Osteocyte (in vitro differentiated cells): Measurements from ENCODE around the gene PML. TPM values are rescaled to one million over a fixed set of nuclear protein-coding genes. Genes with fewer than 3 reads are reported as not detected.

Source experiments
- DNase-seq: peaks from one replicate; pipeline ENCODE4 v3.0.0; 2021; ENCODE audit warnings: mixed read lengths; ENCODE audit not compliant: unreplicated experiment; ENCODE audit errors: extremely low spot score
- H3K27ac Mint-ChIP-seq: one replicate; pipeline ENCODE4 v1.8.0; 2021; ENCODE audit warnings: mild to moderate bottlenecking, mixed read lengths; ENCODE audit not compliant: unreplicated experiment
- H3K27me3 Mint-ChIP-seq: one replicate; pipeline ENCODE4 v1.8.0; 2021; ENCODE audit warnings: mixed read lengths; ENCODE audit not compliant: unreplicated experiment
- H3K36me3 Mint-ChIP-seq: one replicate; pipeline ENCODE4 v1.8.0; 2021; ENCODE audit warnings: mixed read lengths; ENCODE audit not compliant: unreplicated experiment
- H3K4me1 Mint-ChIP-seq: one replicate; pipeline ENCODE4 v1.8.0; 2021; ENCODE audit warnings: mixed read lengths; ENCODE audit not compliant: unreplicated experiment
- H3K4me3 Mint-ChIP-seq: one replicate; pipeline ENCODE4 v1.8.0; 2021; ENCODE audit warnings: mild to moderate bottlenecking, moderate library complexity, mixed read lengths; ENCODE audit not compliant: unreplicated experiment
- H3K9me3 Mint-ChIP-seq: one replicate; pipeline ENCODE4 v1.8.0; 2021; ENCODE audit warnings: mixed read lengths; ENCODE audit not compliant: unreplicated experiment
- CTCF ChIP-seq: fragments of 200-600 bp; sonication (generic); IDR thresholded peaks from 2 replicates; pipeline ENCODE4 v1.5.0; 2021; ENCODE audit warnings: antibody characterized with exemption, mild to moderate bottlenecking, moderate library complexity
- total RNA-seq: library from RNA; stranded (reverse); gene quantifications from 2 replicates; pipeline ENCODE4 v1.2.1, GENCODE V29; 2021

Gene PML
- total RNA-seq, 1 donor from 2014 or later: 63.1 TPM

DNA sequence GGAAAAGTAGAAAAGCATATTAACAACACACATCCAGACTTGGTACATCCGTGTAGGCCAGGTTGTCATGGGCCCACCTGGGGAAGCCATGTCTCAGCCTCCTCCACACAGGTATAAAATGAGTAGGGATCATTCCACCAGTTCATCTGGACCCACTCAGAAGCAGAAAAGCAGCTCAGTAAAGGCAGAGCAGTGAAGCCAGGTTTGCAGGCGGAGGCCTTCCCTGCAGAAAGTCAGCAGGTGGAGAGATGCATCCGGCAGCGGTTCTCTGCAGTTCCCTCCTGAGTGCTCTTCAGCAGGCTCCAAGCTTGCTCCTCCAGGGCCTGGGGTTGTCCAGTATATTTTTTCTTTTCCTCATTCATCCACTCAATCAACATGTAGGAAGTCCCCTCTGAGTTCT is 46.1 kb upstream of the PML start:
- no peaks in the 10 kb centered on the region for H3K27me3 Mint-ChIP-seq
- no peak overlapping the region for H3K4me3 Mint-ChIP-seq
- no peak overlapping the region for H3K27ac Mint-ChIP-seq
- no peak for TF ChIP-seq CTCF
- H3K9me3 Mint-ChIP-seq: no peaks in the 10 kb centered on the region
- DNase-seq: no peak
- peaks cover 50% of the 10 kb centered on the region for H3K4me1 Mint-ChIP-seq
- peaks cover 48% of the 10 kb centered on the region for H3K36me3 Mint-ChIP-seq

DNA sequence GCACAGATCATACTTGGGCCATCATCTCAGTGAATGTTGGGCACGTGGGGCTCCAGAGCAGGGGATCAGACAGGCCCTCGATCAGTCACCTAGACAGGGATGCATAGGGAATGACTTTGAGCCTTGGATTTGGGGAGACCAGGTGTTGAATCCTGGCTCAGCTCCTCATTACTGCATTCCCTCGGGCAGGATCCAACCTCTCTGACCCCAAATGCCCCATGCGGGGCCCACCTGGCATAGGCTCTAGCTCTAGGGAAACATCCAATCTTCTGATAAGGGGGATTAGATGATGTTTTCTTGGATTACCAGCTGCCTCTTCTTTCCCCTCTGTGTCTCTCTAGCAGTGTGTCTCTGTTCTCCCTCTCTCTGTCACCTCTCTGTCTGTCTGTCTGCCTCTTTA is 45.5 kb upstream of the PML start:
- TF ChIP-seq CTCF: no peak
- Mint-ChIP-seq H3K27me3 (no peaks in the 10 kb centered on the region), H3K4me1 (peaks cover 52% of the 10 kb centered on the region), H3K9me3 (no peaks in the 10 kb centered on the region), H3K27ac (peak overlapping the region; percentile 13), H3K36me3 (peaks cover 47% of the 10 kb centered on the region), H3K4me3 (no peak overlapping the region)
- DNase-seq: no peak

- peak overlapping the region; percentile 13 for H3K27ac Mint-ChIP-seq
- no peak overlapping the region for H3K4me3 Mint-ChIP-seq
- DNase-seq: no peak
- TF ChIP-seq CTCF: no peak
- H3K4me1 Mint-ChIP-seq: peaks cover 51% of the 10 kb centered on the region
- no peaks in the 10 kb centered on the region for H3K27me3 Mint-ChIP-seq
- no peaks in the 10 kb centered on the region for H3K9me3 Mint-ChIP-seq
- peaks cover 44% of the 10 kb centered on the region for H3K36me3 Mint-ChIP-seq
These were observed 45.0 kb upstream of the PML start for GRCh38 chr15:73949496-73949895.

DNA sequence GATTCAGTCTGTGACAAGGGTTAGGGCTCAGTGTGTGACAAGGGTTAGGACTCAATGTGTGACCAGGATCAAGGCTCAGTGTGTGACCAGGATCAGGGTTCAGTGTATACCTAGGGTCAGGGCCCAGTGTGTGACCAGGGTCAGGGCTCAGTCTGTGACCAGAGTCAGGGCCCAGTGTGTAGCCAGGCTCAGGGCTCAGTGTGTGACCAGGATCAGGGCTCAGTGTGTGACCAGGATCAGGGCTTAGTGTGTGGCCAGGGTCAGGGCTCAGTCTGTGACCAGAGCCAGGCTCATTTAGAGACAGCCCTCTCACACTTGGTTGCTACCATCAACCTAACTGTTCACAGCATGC is 44.1 kb upstream of the PML start:
- no peak for TF ChIP-seq CTCF
- Mint-ChIP-seq H3K36me3 (peaks cover 37% of the 10 kb centered on the region), H3K27me3 (no peaks in the 10 kb centered on the region), H3K4me3 (no peak overlapping the region), H3K9me3 (no peaks in the 10 kb centered on the region), H3K27ac (peak overlapping the region; percentile 92), H3K4me1 (peaks cover 55% of the 10 kb centered on the region)
- no peak for DNase-seq

DNA sequence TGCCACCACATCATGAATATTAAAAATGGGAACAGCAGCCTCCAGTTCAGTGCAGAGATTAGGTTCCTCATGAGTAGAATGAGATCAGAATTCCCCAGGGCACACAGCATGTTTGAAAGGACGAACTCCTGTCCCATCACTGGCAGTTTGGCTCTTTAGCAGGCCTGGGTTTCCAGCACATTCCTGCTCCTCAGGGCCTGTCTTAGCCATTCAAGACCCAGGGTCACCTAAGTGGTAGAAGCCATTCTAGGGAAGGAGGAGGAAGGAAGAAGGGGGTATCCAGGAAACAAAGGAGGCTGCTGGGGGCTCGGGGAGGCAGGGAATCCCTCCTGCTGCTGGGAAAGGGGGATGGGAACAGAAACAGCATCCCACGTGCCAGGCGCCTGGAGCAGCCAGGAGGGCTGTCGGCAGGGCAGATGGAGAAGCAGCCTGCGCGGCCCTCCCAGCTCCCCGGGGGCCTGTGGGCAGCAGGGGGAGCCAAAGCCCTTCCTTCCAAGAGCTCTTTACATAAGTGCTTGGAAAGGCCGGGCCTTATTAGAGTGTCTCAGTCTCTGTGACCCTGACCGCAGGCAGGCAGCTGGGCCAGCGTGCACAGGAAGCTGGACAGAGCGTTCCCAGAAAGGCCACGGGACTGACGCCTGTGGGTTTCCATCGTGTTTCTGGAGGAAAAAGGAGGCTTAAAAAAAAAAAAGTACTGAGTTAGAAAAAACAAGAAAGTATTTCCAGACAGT is 43.5 kb upstream of the PML start:
- DNase-seq: peak; percentile 97
- peak overlapping the region; percentile 92 for H3K27ac Mint-ChIP-seq
- TF ChIP-seq CTCF: peak; percentile 89
- peaks cover 36% of the 10 kb centered on the region for H3K36me3 Mint-ChIP-seq
- H3K9me3 Mint-ChIP-seq: no peaks in the 10 kb centered on the region
- H3K27me3 Mint-ChIP-seq: no peaks in the 10 kb centered on the region
- peak overlapping the region; percentile 46 for H3K4me3 Mint-ChIP-seq
- peaks cover 61% of the 10 kb centered on the region for H3K4me1 Mint-ChIP-seq
